ENCODE measurements around the gene TIMP3. TPM values are rescaled to one million over a fixed set of nuclear protein-coding genes. Genes with fewer than 3 reads are reported as not detected.

Gene TIMP3
- total RNA-seq, 2 experiments from 2014 or later: 0.07 TPM

DNA sequence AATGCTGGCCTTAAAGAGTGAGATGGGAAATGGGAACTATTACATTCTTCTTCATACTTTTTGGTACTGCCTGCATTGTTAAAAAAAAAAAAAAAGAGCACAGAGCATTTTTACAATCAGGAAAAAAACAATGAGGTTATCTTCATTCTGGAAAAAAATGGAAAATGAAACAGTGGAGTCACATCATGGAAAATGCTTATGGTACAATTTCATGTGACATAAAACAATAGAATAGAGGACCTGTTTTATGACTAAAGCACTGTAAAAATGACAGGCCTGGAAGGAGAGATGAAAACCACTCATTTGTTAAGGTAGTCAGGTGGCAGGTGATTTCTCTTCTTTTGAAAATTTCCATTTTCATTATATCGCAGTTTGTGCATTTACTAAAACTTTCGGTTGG lies 75.0 kb downstream of the TIMP3 start:
- intact Hi-C loops (cut with micrococcal nuclease): no loop called here
- Mint-ChIP-seq H3K27me3 (no peaks in the 10 kb centered on the region), H3K36me3 (ENCODE audit: low read depth) (no peaks in the 10 kb centered on the region), H3K27ac (no peak overlapping the region), H3K9me3 (no peaks in the 10 kb centered on the region), H3K4me1 (ENCODE audit: low read depth) (peaks cover 6% of the 10 kb centered on the region), H3K4me3 (no peak overlapping the region)
- CTCF ChIA-PET: no interaction called here
- TF ChIP-seq, protein P1, sequence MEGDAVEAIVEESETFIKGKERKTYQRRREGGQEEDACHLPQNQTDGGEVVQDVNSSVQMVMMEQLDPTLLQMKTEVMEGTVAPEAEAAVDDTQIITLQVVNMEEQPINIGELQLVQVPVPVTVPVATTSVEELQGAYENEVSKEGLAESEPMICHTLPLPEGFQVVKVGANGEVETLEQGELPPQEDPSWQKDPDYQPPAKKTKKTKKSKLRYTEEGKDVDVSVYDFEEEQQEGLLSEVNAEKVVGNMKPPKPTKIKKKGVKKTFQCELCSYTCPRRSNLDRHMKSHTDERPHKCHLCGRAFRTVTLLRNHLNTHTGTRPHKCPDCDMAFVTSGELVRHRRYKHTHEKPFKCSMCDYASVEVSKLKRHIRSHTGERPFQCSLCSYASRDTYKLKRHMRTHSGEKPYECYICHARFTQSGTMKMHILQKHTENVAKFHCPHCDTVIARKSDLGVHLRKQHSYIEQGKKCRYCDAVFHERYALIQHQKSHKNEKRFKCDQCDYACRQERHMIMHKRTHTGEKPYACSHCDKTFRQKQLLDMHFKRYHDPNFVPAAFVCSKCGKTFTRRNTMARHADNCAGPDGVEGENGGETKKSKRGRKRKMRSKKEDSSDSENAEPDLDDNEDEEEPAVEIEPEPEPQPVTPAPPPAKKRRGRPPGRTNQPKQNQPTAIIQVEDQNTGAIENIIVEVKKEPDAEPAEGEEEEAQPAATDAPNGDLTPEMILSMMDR (IDR thresholded peaks at IDR 0.05): no peak
- POLR2A ChIA-PET: no interaction called here
- no peak for DNase-seq
- no peak for ATAC-seq

DNA sequence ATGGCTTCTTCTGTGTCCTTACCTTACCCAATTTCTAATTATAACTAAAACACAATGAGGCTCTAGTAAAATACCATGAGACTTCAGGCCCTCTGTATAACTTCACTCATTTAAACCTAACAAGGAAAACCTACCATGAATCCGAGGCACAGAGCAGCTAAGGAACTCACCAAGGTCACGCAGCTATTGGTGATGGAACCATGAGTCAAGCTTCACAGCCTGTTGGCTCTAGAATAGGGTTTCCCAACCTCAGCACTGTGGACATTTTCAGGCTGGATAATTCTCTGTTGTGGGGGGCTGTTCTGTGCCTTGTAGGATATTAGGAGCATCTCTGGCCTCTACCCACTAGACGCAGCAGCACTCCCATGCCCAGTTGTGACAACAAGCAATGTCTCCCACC lies 75.7 kb downstream of the TIMP3 start:
- peaks cover 6% of the 10 kb centered on the region for H3K4me1 Mint-ChIP-seq (ENCODE audit: low read depth)
- POLR2A ChIA-PET: no interaction called here
- H3K4me3 Mint-ChIP-seq: no peak overlapping the region
- H3K27ac Mint-ChIP-seq: no peak overlapping the region
- no peaks in the 10 kb centered on the region for H3K9me3 Mint-ChIP-seq
- intact Hi-C loops (cut with micrococcal nuclease): no loop called here
- TF ChIP-seq, protein P1 (IDR thresholded peaks at IDR 0.05): no peak
- no peaks in the 10 kb centered on the region for H3K27me3 Mint-ChIP-seq
- no peak for ATAC-seq
- no peak for DNase-seq
- CTCF ChIA-PET: no interaction called here
- H3K36me3 Mint-ChIP-seq (ENCODE audit: low read depth): no peaks in the 10 kb centered on the region

DNA sequence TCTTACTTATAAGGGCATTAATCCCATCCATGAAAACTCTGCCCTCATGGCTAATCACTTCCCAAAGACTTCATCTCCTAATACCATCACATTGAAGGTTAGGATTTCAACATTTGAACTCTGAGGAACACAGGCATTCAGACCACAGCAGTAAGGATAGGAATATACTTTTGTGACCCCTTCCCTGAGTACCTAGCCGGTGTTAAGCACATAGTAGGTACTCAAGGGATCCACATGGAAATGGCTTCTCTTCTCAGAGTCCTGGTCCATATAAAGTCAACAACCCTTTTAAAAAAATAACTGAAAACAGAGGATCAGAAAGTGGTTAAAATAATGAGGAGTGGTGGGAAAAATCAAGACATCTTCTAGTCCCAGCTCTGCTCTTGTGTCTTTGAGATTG lies 78.0 kb downstream of the TIMP3 start:
- ATAC-seq (no peak), DNase-seq (no peak)
- Mint-ChIP-seq H3K4me1 (ENCODE audit: low read depth) (peaks cover 6% of the 10 kb centered on the region), H3K27ac (no peak overlapping the region), H3K9me3 (no peaks in the 10 kb centered on the region), H3K36me3 (ENCODE audit: low read depth) (no peaks in the 10 kb centered on the region), H3K4me3 (no peak overlapping the region), H3K27me3 (no peaks in the 10 kb centered on the region)
- TF ChIP-seq, protein P1 (IDR thresholded peaks at IDR 0.05): no peak
- intact Hi-C loops (cut with micrococcal nuclease): no loop called here
- ChIA-PET POLR2A (no interaction called here), CTCF (no interaction called here)

DNA sequence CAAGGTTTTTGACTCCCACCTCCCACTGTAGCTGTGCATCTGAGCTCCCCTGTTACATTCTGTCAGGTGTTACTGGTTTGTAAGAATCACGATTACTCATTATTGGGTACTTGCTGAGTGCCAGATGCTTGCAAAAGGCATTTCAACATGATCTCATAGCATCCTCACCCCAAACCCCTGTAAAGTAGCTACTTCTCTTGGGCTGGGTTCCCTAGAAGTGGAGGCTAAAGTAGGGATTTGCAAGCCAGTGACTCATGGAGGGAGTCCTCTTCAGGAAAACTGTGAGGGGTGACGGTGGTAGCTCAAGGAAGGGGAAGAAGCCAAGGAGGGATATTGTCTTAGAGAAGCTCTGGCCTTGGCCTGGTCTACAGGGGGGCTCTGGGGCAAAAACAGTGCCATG lies 78.6 kb downstream of the TIMP3 start:
- no peak overlapping the region for H3K27ac Mint-ChIP-seq
- ATAC-seq (no peak), DNase-seq (no peak)
- no peak overlapping the region for H3K4me3 Mint-ChIP-seq
- H3K4me1 Mint-ChIP-seq (ENCODE audit: low read depth): peaks cover 6% of the 10 kb centered on the region
- H3K9me3 Mint-ChIP-seq: no peaks in the 10 kb centered on the region
- ChIA-PET POLR2A (no interaction called here), CTCF (no interaction called here)
- H3K27me3 Mint-ChIP-seq: no peaks in the 10 kb centered on the region
- TF ChIP-seq, protein P1 (IDR thresholded peaks at IDR 0.05): no peak
- intact Hi-C loops (cut with micrococcal nuclease): no loop called here
- no peaks in the 10 kb centered on the region for H3K36me3 Mint-ChIP-seq (ENCODE audit: low read depth)

DNA sequence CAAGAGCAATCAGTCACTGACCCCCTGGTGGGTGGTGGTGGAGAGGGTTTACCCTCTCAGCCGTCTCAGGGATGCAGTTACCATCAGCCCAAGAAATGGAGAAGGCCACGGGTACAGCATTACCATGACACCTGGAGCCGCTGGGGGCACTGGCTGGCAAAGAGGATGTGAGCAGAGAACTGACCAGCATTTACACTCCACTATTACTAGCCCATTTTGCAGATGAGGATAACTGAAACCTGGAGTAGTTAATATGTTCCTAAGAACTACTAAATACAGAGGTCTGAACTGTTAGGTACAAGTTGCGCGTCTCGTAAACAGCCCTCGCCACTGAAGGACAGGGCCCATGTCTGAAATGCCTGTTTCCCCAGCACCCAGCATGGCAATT lies 79.0 kb downstream of the TIMP3 start:
- no peaks in the 10 kb centered on the region for H3K27me3 Mint-ChIP-seq
- peaks cover 6% of the 10 kb centered on the region for H3K4me1 Mint-ChIP-seq (ENCODE audit: low read depth)
- no peaks in the 10 kb centered on the region for H3K36me3 Mint-ChIP-seq (ENCODE audit: low read depth)
- no peak overlapping the region for H3K27ac Mint-ChIP-seq
- no peaks in the 10 kb centered on the region for H3K9me3 Mint-ChIP-seq
- ATAC-seq (no peak), DNase-seq (no peak)
- H3K4me3 Mint-ChIP-seq: no peak overlapping the region
- TF ChIP-seq, protein P1 (IDR thresholded peaks at IDR 0.05): no peak
- ChIA-PET CTCF (no interaction called here), POLR2A (no interaction called here)
- intact Hi-C loops (cut with micrococcal nuclease): no loop called here
